ENCODE measurements around the gene SAMD11.
"Not testable (repeated sequence)": the region's sequence is repeated elsewhere in the genome, so short reads cannot be mapped to it uniquely, and the experiment has no call there.

The SAMD11 gene

DNA sequence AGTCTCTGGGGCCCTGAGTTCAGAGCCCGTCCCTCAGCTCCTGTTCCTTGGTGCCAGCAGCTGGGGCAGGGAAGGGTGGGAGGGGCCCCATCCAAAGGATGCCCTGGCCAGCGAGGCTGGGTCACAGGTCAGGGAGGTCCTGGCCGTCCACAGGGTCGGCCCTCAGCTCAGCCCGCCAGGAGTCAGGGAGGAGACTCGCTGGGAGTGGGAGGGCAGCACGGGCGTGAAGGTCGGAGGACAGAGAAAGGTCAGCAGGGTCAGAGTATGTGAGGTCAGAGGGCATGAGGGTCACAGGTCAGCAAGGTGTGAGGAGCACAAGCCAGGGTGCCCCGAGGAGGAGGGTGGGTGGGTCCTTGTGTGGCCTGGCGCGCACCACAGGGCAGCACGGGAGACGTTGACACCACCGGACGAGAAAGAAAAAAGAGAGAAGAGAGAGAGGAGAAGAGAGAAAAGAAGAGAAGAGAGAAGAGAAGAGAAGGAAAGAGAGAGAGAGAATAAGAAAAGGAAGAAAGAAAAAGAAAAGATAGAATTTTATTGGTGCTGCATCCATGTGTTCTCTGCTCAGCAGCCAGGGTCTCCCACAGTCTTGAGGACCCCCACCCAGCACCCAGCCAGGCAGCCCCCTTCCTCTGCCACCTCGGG, 51.1 kb downstream of the SAMD11 start:
- Histone ChIP-seq H4K20me1 (peaks cover 0 to 31% (median 4%) of the 10 kb centered on the region in 11 experiments; a peak in 9 of 22 replicates), H3K27me3 (peaks cover 35 to 66% (median 62%) of the 10 kb centered on the region in 11 experiments), H3K36me3 (no peaks in the 10 kb centered on the region), H3K4me1 (peaks cover 4 to 13% (median 12%) of the 10 kb centered on the region in 10 experiments; a peak in 18 of 20 replicates), H3K9ac (no peak overlapping the region), H3K9me3 (replicated peaks in 1 of 11) (0 out of 22 replicates have a peak, but pooled peaks cover 0 to 4% (median 0%) of the 10 kb centered on the region in 11 experiments), H3K27ac (no peak overlapping the region), H3K4me2 (peak overlapping the region in 4 of 11 experiments; percentile 68 to 81 (median 70); a peak in 4 of 22 replicates), H3K4me3 (no peak overlapping the region)
- TF ChIP-seq Cebpa-rat (IDR thresholded peaks at IDR 0.05) = no peak

DNA sequence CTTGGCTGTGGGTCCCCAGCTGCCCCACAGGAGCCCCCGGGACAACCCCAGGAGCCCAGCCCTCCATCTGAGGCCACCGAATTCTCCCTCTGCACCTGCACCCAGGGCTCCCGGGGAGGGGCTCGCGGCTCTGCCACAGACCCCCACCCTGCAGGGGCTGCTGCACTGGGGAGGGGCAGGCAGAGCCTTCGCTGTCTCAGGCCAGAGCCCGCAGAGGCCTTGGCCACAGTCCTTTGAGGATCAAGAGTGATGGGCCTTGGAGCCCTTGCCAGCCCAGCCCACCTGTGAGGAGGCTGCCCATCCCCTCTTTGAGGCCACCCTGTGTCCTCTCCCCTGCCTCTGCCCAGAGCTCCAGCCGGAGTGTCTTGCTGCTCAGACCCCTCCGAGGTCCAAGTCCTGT, 51.6 kb downstream of the SAMD11 start:
- no peak for TF ChIP-seq Cebpa-rat (IDR thresholded peaks at IDR 0.05)
- H3K27me3 ChIP-seq = peaks cover 32 to 63% (median 58%) of the 10 kb centered on the region in 11 experiments
- H3K4me1 ChIP-seq = peaks cover 4 to 13% (median 12%) of the 10 kb centered on the region in 10 experiments; a peak in 18 of 20 replicates
- H3K9me3 ChIP-seq (replicated peaks in 1 of 11) = 0 out of 22 replicates have a peak, but pooled peaks cover 0 to 4% (median 0%) of the 10 kb centered on the region in 11 experiments
- no peaks in the 10 kb centered on the region for H3K36me3 ChIP-seq
- peaks cover 0 to 32% (median 4%) of the 10 kb centered on the region in 11 experiments; a peak in 9 of 22 replicates for H4K20me1 ChIP-seq
- H3K27ac ChIP-seq = no peak overlapping the region
- peak overlapping the region in 7 of 11 experiments; percentile 17 to 81 (median 71); a peak in 11 of 22 replicates for H3K4me2 ChIP-seq
- no peak overlapping the region for H3K9ac ChIP-seq
- no peak overlapping the region for H3K4me3 ChIP-seq

DNA sequence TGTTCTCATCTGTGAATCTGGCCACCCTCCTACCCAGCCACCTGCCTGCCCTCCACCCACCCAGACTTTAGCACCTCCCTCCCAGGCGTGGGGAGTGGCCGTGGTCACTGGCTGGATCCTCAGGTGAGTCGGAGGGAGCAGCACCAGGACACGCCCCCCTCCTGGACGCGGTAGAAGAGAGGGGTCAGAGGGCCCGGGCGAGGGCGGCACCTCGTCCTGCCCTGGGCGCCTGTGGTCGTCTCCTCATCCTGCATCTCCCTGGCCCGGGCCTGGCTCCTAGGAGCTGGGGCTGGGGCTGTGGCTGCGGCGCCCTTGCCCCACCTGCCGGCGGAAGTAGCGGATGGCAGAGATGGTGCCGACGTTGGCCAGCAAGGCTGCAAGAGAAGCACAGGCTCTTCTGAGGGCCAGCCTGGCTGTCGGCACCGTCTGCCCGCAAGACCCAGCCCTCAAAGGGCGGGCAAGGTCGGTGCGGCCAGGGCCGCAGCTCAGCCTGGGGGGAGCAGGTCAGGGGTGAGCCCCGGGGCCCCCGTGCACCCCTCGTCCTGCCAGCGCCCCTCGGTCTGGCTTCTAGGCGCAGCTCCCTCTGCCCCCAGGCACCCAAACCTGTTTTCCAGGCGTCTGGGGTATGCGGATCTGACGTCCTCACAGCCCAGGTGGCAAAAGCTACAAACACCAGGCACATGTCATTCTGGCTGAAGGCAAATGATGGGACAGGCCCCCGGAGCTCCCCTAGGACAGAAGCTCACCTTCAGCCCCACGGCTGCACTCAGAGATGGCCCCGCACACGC, 52.4 kb downstream of the SAMD11 start:
- no peak overlapping the region for H3K4me3 ChIP-seq
- no peak overlapping the region for H3K27ac ChIP-seq
- H3K36me3 ChIP-seq = no peaks in the 10 kb centered on the region
- peak overlapping the region; percentile 17 to 81 (median 73) for H3K4me2 ChIP-seq
- H3K9me3 ChIP-seq (replicated peaks in 1 of 11) = 0 out of 22 replicates have a peak, but pooled peaks cover 0 to 4% (median 0%) of the 10 kb centered on the region in 11 experiments
- H3K27me3 ChIP-seq = peaks cover 28 to 61% (median 53%) of the 10 kb centered on the region in 11 experiments
- peaks cover 4 to 13% (median 12%) of the 10 kb centered on the region in 10 experiments; a peak in 18 of 20 replicates for H3K4me1 ChIP-seq
- 0 out of 22 replicates have a peak overlapping the region, but pooled peaks of 1 of the 11 experiments have one; percentile 29 for H3K9ac ChIP-seq
- H4K20me1 ChIP-seq = peaks cover 0 to 38% (median 4%) of the 10 kb centered on the region in 11 experiments; a peak in 9 of 22 replicates
- no peak for TF ChIP-seq Cebpa-rat (IDR thresholded peaks at IDR 0.05)

DNA sequence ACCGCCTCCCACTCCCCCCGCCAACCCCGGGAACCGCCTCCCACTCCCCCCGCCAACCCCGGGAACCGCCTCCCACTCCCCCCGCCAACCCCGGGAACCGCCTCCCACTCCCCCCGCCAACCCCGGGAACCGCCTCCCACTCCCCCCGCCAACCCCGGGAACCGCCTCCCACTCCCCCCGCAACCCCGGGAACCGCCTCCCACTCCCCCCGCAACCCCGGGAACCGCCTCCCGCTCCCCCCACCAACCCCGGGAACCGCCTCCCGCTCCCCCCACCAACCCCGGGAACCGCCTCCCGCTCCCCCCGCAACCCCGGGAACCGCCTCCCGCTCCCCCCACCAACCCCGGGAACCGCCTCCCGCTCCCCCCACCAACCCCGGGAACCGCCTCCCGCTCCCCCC, 53.1 kb downstream of the SAMD11 start:
- H3K4me2 ChIP-seq; H3K4me3 ChIP-seq; H3K36me3 ChIP-seq; H3K27ac ChIP-seq; H3K9ac ChIP-seq; H3K9me3 ChIP-seq (replicated peaks in 1 of 11): not testable (repeated sequence)
- Histone ChIP-seq H3K4me1 (peaks cover 4 to 18% (median 15%) of the 10 kb centered on the region in 10 experiments; a peak in 18 of 20 replicates), H3K27me3 (peaks cover 23 to 58% (median 46%) of the 10 kb centered on the region in 11 experiments), H4K20me1 (peaks cover 0 to 37% (median 4%) of the 10 kb centered on the region in 11 experiments; a peak in 9 of 22 replicates)

DNA sequence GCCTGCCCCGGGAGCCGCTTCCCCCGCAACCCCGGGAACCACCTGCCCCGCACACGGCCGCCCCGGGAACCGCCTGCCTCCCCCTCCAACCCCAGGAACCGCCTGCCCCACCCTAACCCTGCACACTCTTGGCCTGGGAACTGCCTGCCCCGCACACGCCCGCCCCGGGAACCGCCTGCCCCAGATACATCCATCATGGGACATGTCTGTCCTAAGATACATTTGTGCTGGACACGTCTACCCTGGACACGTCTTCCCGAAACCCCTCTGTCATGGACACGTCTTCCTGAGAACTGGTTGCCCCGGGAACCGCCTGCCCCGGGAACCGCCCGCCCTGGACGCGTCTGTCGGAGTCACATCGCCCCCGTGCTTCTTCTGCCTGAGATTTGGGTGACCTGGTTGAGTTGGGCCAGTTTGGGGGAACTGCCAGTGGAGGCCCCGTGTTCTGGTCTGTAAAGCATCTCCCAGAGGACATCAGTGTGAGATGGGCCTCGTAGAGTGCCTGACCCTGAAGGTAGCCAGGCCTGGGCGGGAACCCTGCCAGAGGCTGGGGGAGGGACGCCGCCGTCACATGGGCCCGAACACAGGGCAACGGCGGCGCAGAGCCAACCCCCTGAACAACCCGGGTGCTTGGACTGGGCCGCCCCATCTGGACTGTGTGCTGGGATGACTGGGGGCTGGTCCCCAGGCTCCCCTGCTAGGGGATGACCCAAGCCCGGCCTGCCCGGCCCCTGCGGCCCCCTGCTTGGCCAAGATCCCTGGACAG, 54.5 kb downstream of the SAMD11 start:
- no peak overlapping the region for H3K4me3 ChIP-seq
- no peak for TF ChIP-seq Cebpa-rat (IDR thresholded peaks at IDR 0.05)
- H3K4me1 ChIP-seq = peaks cover 4 to 25% (median 22%) of the 10 kb centered on the region in 10 experiments; a peak in 18 of 20 replicates
- peaks cover 0 to 33% (median 4%) of the 10 kb centered on the region in 11 experiments; a peak in 9 of 22 replicates for H4K20me1 ChIP-seq
- 0 out of 22 replicates have a peak, but pooled peaks cover 0 to 4% (median 0%) of the 10 kb centered on the region in 11 experiments for H3K9me3 ChIP-seq (replicated peaks in 1 of 11)
- H3K27ac ChIP-seq = no peak overlapping the region
- no peak overlapping the region for H3K4me2 ChIP-seq
- H3K36me3 ChIP-seq = no peaks in the 10 kb centered on the region
- no peak overlapping the region for H3K9ac ChIP-seq
- H3K27me3 ChIP-seq = peaks cover 15 to 58% (median 36%) of the 10 kb centered on the region in 11 experiments; a peak in 19 of 22 replicates

DNA sequence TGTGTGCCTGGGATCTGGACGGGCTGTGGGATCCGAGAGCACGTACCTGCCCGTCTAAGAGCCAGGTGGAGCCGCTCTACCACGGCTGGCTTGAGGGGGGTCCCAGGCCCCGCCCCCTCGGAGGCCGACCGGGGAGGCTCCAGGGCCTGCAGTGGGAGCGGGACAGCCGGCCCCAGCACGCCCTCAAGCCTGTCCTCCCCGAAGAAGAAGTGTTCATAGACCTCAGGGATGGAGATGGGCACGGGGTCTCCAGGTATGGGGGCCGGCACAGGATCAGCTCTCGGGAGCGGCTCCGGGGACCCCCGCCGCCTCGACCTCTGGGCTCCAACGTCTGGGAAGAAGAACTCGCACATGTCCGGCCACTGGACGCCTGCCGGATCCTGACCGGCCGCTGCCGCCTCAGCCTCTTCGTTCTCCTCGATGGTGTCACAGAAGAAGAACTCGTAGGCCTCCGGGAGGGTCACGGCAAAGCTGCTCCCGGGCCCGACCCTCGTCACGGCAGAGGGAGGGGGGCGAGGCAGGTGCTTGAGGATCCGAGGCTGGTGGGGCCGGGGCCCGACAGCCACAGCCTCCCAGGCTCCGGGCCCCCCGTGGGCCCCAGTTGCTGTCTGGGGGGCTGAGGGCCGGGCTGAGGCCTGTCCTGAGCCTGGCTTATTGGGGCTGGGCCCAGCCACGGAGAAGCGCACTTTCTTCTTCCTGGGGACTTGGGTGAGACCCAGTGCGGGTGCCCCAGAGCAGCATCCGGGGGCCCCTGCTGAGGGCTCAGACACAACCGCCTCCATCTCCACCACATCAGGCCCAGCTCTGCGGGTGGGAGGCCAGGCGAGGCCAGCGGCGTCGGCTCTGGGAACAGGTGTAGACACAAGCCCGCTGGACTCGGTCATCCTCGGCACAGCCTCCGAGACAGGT, 55.4 kb downstream of the SAMD11 start:
- Histone ChIP-seq H3K36me3 (no peaks in the 10 kb centered on the region), H3K4me1 (peaks cover 4 to 25% (median 22%) of the 10 kb centered on the region in 10 experiments; a peak in 18 of 20 replicates), H3K27ac (no peak overlapping the region), H3K9me3 (replicated peaks in 1 of 11) (0 out of 22 replicates have a peak, but pooled peaks cover 0 to 4% (median 0%) of the 10 kb centered on the region in 11 experiments), H4K20me1 (peaks cover 0 to 33% (median 4%) of the 10 kb centered on the region in 11 experiments; a peak in 9 of 22 replicates), H3K9ac (no peak overlapping the region), H3K4me2 (no peak overlapping the region), H3K4me3 (no peak overlapping the region), H3K27me3 (peaks cover 16 to 57% (median 29%) of the 10 kb centered on the region in 11 experiments; a peak in 19 of 22 replicates)
- TF ChIP-seq Cebpa-rat (IDR thresholded peaks at IDR 0.05) = no peak

DNA sequence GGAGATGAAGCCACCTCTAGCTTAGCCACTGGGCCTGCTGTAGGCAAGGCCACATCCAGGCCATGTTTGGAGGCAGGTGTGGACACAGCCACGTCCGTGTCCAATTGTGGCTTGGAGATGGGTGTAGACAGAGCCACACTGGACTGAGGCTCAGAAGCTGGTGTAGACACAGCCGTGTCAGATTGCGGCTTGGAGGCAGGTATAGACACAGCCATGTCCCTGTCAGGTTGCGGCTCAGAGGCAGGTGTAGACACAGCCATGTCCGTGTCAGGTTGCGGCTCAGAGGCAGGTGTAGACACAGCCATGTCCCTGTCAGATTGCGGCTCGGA, 56.0 kb downstream of the SAMD11 start:
- Histone ChIP-seq H3K9me3 (replicated peaks in 1 of 11) (0 out of 22 replicates have a peak, but pooled peaks cover 0 to 4% (median 0%) of the 10 kb centered on the region in 11 experiments), H3K36me3 (no peaks in the 10 kb centered on the region), H4K20me1 (peaks cover 0 to 33% (median 4%) of the 10 kb centered on the region in 11 experiments; a peak in 9 of 22 replicates), H3K4me3 (no peak overlapping the region), H3K9ac (no peak overlapping the region), H3K27ac (no peak overlapping the region), H3K27me3 (peaks cover 15 to 56% (median 29%) of the 10 kb centered on the region in 11 experiments), H3K4me2 (no peak overlapping the region), H3K4me1 (peaks cover 4 to 25% (median 22%) of the 10 kb centered on the region in 10 experiments; a peak in 18 of 20 replicates)
- TF ChIP-seq Cebpa-rat (IDR thresholded peaks at IDR 0.05) = no peak
